ENCODE data around the gene HDGF.
A peak's percentile ranks its signal among the peaks of the same experiment; 100 is the strongest.

HDGF gene

GRCh38 chr1:156751451-156751756 lies at the start of gene HDGF:
Gene HDGF, minus strand, starts transcription at chr1:156751675. Its CDS starts 246 bp downstream, at chr1:156751429.
- no peak for TF ChIP-seq CTCF (IDR thresholded peaks at IDR 0.05; ENCODE audit: control insufficient read depth, insufficient read depth, low read depth, low read length, missing control alignments)
- no peak for DNase-seq (ENCODE audit: low read depth)
- peak within 1 kb of the TSS; percentile 69 for H3K4me3 ChIP-seq (ENCODE audit: control insufficient read depth, low read depth, low read length)

DNA sequence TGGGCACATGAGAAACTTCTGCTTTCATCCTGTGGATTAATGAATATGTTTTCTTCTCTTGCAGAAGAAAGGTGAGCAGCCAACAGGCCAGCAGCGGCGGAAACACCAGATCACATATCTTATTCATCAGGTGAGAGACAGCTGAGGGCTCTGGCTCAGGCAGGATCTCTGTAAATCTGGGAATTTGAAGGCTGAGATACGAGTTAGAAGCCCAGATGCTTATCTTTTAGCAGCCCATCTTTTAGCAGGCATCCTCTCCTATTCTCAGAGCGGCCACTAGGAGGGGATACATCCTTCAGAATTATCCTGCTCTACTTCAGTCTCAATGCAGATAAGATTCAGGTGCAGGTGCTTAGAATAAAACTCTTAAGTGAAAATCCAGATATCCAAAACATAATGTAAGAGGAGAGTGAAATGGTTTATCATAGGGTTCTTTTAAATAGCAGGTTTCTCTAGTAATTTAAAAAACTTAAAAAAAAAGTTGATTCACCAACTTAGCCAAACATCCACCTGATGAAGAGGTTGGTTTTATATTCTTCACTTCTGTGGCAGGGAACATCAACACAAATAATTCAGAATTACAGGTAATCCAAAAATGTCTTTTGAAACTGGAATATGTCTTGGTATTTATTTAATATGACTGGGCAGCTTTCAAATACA lies 45.9 kb upstream of the HDGF start:
- no peak for DNase-seq (ENCODE audit: low read depth)
- H3K4me3 ChIP-seq (ENCODE audit: control insufficient read depth, low read depth, low read length), result no peak overlapping the region
- TF ChIP-seq CTCF (IDR thresholded peaks at IDR 0.05; ENCODE audit: control insufficient read depth, insufficient read depth, low read depth, low read length, missing control alignments), result peak; percentile 78

DNA sequence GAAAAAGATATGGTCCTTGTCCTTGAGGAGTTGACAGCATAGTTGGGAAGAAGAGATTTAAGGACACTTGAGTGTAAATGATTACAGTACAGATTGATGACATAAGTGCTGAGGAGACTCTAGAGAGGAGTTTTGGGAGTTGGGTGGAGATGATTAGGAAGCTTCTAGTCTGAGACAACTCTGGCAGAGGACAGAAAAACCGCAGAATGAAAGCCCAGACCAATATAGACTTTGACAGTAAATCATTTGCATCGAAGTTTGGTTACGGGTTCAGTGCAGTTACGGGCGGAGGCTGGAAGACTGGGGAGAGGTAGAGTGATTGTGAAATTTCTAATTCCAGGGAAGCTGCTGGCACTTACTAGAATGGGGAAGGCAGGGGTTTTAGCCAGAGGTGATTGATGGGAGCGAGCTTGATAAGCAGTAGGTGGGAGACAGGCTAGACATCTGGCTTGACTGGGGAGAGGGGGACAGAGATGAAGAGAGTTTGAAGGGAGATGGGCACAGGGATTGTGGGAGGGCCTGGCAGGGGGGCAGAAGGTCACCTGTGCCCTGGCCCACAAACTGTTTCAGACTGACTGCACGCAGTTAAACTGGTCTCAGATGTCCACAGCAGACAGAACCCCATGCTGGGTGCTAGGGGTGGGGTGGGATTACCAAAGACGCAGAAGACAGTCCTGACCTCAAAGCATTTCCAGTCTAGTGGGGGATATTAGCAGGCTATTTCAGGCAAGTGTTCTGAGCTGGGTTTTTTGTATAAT lies 45.0 kb upstream of the HDGF start:
- DNase-seq (ENCODE audit: low read depth), result no peak
- no peak overlapping the region for H3K4me3 ChIP-seq (ENCODE audit: control insufficient read depth, low read depth, low read length)
- no peak for TF ChIP-seq CTCF (IDR thresholded peaks at IDR 0.05; ENCODE audit: control insufficient read depth, insufficient read depth, low read depth, low read length, missing control alignments)

DNA sequence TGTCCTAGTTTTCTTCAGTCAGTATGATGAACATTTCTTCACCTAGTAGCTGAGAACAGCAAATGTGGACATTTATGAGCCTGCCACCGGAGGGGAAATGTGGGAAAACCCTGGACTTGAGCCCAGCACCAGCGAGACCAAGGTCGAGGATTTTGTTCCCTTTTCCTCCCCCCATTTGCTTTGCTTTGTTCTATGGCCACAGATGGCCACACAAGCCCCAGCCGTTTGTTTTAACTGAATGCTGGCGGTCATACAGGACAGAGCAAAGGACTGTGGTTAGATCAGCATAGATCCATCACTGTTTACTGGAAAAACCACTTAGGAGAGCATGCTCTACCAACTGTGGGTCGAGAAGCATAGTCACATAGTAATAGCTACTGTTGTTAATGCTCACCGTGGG lies 44.3 kb upstream of the HDGF start:
- no peak for TF ChIP-seq CTCF (IDR thresholded peaks at IDR 0.05; ENCODE audit: control insufficient read depth, insufficient read depth, low read depth, low read length, missing control alignments)
- no peak for DNase-seq (ENCODE audit: low read depth)
- no peak overlapping the region for H3K4me3 ChIP-seq (ENCODE audit: control insufficient read depth, low read depth, low read length)

DNA sequence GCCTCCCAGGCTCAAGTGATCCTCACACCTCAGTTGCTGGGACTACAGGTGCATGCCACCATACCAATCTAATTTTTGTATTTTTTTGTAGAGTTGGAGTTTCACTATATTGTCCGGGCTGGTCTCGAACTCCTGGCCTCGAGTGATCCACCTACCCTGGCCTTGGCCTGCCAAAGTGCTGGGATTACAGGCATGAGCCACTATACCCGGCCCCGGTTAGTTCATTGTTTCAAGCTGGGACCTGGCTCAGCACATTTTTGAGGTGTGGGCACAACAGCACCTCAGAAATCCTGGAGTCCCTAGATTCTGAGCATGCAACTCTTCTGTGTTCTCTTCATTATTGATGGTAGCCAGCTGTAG lies 43.9 kb upstream of the HDGF start:
- no peak overlapping the region for H3K4me3 ChIP-seq (ENCODE audit: control insufficient read depth, low read depth, low read length)
- DNase-seq (ENCODE audit: low read depth), result no peak
- no peak for TF ChIP-seq CTCF (IDR thresholded peaks at IDR 0.05; ENCODE audit: control insufficient read depth, insufficient read depth, low read depth, low read length, missing control alignments)

DNA sequence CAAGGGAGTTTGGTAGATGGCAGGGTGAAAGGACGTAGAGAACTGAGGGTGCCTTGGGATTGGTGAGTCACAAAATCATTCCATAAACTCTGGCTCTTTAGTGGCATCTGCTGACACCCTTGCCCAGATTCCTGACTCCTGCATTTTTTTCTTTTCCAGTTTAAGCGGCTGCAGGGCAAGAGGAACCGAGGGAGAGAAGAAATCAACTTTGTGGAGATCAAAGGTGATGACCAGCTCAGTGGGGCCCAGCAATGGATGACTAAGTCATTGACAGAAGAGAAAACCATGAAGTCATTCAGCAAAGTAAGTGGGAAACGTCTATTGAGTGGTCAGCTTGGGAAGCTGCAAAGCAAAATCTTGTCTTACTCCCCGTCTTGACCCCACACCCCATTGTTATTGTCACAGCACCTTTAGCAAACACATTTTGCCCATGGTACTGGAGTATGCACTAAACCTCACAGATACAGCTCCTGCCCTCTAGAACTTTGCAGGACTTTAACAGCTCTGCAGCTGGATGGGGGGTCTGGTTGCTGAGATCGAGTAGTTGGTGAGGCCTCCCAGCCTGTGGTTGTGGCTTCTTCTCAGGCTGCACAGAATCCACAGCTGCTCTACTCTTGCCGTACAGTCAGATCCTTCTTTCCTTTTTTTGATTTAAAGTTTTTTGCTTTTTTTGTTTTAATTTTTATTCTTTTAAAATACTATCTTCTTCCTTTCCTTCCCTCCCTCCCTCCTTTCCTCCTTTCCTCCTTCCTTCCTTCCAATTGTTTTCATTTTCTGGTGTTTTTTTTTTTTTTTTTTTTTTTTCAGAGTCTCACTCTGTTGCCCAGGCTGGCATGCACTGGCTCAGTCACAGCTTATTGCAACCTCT lies 43.3 kb upstream of the HDGF start:
- no peak for TF ChIP-seq CTCF (IDR thresholded peaks at IDR 0.05; ENCODE audit: control insufficient read depth, insufficient read depth, low read depth, low read length, missing control alignments)
- DNase-seq (ENCODE audit: low read depth), result no peak

More for the DNA sequence above, 43.3 kb upstream of the HDGF start:
- H3K4me3 ChIP-seq (ENCODE audit: control insufficient read depth, low read depth, low read length), result no peak overlapping the region
